ENCODE data around the gene SBF2. TPM values are rescaled to one million over a fixed set of nuclear protein-coding genes. Genes with fewer than 3 reads are reported as not detected.

SBF2 gene
- total and polyA plus RNA-seq, 2 donors, result 8.1 to 10.2 TPM

DNA sequence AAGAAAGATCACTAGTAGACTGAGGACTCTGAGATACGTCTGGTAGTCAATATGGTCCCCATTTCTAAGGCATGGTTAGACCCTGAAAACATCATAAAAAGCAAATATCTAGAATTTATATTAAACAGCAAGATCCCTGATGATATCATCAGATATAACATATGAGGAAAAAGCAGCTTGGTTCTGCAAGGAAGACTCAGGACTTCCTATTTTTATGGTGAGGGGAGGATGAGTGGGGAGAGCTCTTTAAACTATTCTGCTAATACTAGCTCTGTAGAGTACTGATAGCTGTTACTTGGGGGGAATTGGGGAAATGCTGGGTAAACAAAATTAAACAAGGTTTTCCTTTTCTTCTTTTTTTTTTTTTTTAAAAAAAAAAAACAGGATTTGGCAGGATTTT is 394.3 kb downstream of the SBF2 start:
- no peaks in the 10 kb centered on the region for H3K4me1 ChIP-seq (ENCODE audit: control insufficient read depth in 2 of 2, insufficient read depth in 2 of 2, low read length in 2 of 2)
- H3K27me3 ChIP-seq (ENCODE audit: control insufficient read depth in 2 of 2, insufficient read depth in 1 of 2, low read length in 1 of 2), result no peaks in the 10 kb centered on the region
- 96% methylated on average over 1 of the region's 1 CpG for WGBS
- H3K9me3 ChIP-seq (ENCODE audit: control insufficient read depth in 2 of 2, insufficient read depth in 1 of 2, low read length in 1 of 2), result no peaks in the 10 kb centered on the region
- no peaks in the 10 kb centered on the region for H3K36me3 ChIP-seq (ENCODE audit: control insufficient read depth in 2 of 2, insufficient read depth in 2 of 2, low read length in 1 of 2)
- H3K27ac ChIP-seq (ENCODE audit: low read depth in 1 of 2, low read length in 1 of 2), result no peak overlapping the region
- no peak overlapping the region for H3K4me3 ChIP-seq (ENCODE audit: low read length in 2 of 2)
- DNase-seq (ENCODE audit: low read depth in 6 of 9, low spot score in 9 of 9), result no peak

DNA sequence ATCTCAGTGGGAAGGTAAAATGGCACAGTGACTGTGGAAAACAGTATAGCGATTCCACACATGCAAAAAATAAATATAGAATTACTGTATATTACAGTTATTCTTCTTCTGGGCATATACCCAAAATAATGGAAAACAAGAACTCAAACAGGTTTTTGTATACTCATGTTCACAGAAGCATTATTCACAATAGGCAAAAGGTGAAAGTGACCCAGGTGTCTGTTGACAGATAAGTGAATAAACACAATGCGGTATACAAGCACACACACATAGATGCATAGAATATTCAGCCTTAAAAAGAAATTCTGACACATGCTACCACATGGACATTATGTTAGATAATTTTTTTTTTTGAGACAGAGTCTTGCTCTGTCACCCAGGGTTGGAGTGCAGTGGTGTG is 397.1 kb downstream of the SBF2 start:
- 99% methylated on average over 2 of the region's 2 CpGs for WGBS
- DNase-seq (ENCODE audit: low read depth in 6 of 9, low spot score in 9 of 9), result no peak
- Histone ChIP-seq H3K36me3 (ENCODE audit: control insufficient read depth in 2 of 2, insufficient read depth in 2 of 2, low read length in 1 of 2) (no peaks in the 10 kb centered on the region), H3K4me3 (ENCODE audit: low read length in 2 of 2) (no peak overlapping the region), H3K27ac (ENCODE audit: low read depth in 1 of 2, low read length in 1 of 2) (no peak overlapping the region), H3K9me3 (ENCODE audit: control insufficient read depth in 2 of 2, insufficient read depth in 1 of 2, low read length in 1 of 2) (no peaks in the 10 kb centered on the region), H3K27me3 (ENCODE audit: control insufficient read depth in 2 of 2, insufficient read depth in 1 of 2, low read length in 1 of 2) (no peaks in the 10 kb centered on the region), H3K4me1 (ENCODE audit: control insufficient read depth in 2 of 2, insufficient read depth in 2 of 2, low read length in 2 of 2) (no peaks in the 10 kb centered on the region)

DNA sequence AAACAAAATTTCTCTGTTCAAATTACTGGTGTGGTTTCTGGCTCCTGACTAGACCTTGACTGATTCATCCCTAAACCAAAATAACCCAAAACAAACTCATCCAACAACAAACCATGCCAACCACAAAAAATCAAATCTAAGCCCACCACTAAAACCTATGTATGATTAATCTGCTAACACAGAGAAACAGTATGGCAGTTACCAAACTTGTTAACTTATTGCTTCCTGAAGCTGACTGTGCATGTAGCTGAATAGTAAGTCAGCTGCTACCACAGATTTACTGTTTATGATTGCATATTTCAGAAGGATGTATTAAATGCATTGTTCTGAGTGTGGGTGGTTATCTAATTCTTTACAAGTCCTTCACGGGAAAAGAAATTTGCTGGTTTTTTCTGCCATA is 399.0 kb downstream of the SBF2 start:
- no peaks in the 10 kb centered on the region for H3K27me3 ChIP-seq (ENCODE audit: control insufficient read depth in 2 of 2, insufficient read depth in 1 of 2, low read length in 1 of 2)

DNA sequence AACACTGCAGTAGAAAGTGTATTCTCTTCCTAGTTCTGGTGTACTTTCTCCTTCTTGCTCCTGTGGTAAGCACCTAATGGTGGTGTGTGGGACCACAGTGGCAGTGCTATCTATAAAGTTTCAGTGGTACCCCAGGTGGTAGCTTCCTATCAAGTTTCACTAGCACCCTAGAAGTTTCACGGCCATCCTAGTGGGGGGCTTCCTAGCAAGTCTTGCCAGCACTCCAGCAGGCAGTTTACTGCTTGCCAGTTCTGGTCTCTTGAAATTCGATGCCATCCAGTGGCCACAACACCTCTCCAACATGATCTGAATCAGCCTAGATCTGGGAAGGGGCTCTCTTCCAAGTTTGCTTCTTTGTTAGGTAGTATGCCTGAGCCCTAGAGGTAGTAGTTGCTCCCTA is 400.5 kb downstream of the SBF2 start:
- H3K36me3 ChIP-seq (ENCODE audit: control insufficient read depth in 2 of 2, insufficient read depth in 2 of 2, low read length in 1 of 2), result no peaks in the 10 kb centered on the region
- H3K27me3 ChIP-seq (ENCODE audit: control insufficient read depth in 2 of 2, insufficient read depth in 1 of 2, low read length in 1 of 2), result no peaks in the 10 kb centered on the region
- WGBS, result 97% methylated on average over 2 of the region's 2 CpGs
- no peak overlapping the region for H3K4me3 ChIP-seq (ENCODE audit: low read length in 2 of 2)
- no peaks in the 10 kb centered on the region for H3K9me3 ChIP-seq (ENCODE audit: control insufficient read depth in 2 of 2, insufficient read depth in 1 of 2, low read length in 1 of 2)
- H3K4me1 ChIP-seq (ENCODE audit: control insufficient read depth in 2 of 2, insufficient read depth in 2 of 2, low read length in 2 of 2), result no peaks in the 10 kb centered on the region
- H3K27ac ChIP-seq (ENCODE audit: low read depth in 1 of 2, low read length in 1 of 2), result no peak overlapping the region
- DNase-seq (ENCODE audit: low read depth in 6 of 9, low spot score in 9 of 9), result no peak

More for the DNA sequence above, 399.0 kb downstream of the SBF2 start:
- DNase-seq (ENCODE audit: low read depth in 6 of 9, low spot score in 9 of 9), result no peak
- Histone ChIP-seq H3K4me3 (ENCODE audit: low read length in 2 of 2) (no peak overlapping the region), H3K27ac (ENCODE audit: low read depth in 1 of 2, low read length in 1 of 2) (no peak overlapping the region), H3K4me1 (ENCODE audit: control insufficient read depth in 2 of 2, insufficient read depth in 2 of 2, low read length in 2 of 2) (no peaks in the 10 kb centered on the region), H3K9me3 (ENCODE audit: control insufficient read depth in 2 of 2, insufficient read depth in 1 of 2, low read length in 1 of 2) (no peaks in the 10 kb centered on the region), H3K36me3 (ENCODE audit: control insufficient read depth in 2 of 2, insufficient read depth in 2 of 2, low read length in 1 of 2) (no peaks in the 10 kb centered on the region)
- 99% methylated on average over 1 of the region's 1 CpG for WGBS

DNA sequence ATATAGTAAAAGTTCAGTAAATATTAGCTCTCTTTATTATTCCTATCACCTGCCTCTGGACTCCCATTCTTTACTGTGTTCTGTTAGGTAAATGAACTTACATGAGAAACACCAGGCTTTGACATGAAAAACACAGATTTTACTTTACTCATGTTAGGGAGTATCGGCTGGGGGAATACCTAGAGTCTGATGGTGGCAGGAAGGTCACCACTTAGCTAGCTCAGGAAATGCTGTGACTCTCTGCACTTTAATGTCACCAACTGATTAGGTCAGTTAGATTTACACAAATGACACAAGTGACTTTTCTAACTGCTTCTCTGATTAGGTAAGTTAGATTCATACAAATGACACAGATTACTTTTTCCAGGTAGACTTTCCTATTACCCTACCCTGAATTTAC is 405.1 kb downstream of the SBF2 start:
- Histone ChIP-seq H3K36me3 (ENCODE audit: control insufficient read depth in 2 of 2, insufficient read depth in 2 of 2, low read length in 1 of 2) (no peaks in the 10 kb centered on the region), H3K9me3 (ENCODE audit: control insufficient read depth in 2 of 2, insufficient read depth in 1 of 2, low read length in 1 of 2) (no peaks in the 10 kb centered on the region), H3K27me3 (ENCODE audit: control insufficient read depth in 2 of 2, insufficient read depth in 1 of 2, low read length in 1 of 2) (no peaks in the 10 kb centered on the region), H3K4me1 (ENCODE audit: control insufficient read depth in 2 of 2, insufficient read depth in 2 of 2, low read length in 2 of 2) (no peaks in the 10 kb centered on the region), H3K4me3 (ENCODE audit: low read length in 2 of 2) (no peak overlapping the region), H3K27ac (ENCODE audit: low read depth in 1 of 2, low read length in 1 of 2) (no peak overlapping the region)
- no peak for DNase-seq (ENCODE audit: low read depth in 6 of 9, low spot score in 9 of 9)
- 93% methylated on average over 1 of the region's 1 CpG for WGBS

DNA sequence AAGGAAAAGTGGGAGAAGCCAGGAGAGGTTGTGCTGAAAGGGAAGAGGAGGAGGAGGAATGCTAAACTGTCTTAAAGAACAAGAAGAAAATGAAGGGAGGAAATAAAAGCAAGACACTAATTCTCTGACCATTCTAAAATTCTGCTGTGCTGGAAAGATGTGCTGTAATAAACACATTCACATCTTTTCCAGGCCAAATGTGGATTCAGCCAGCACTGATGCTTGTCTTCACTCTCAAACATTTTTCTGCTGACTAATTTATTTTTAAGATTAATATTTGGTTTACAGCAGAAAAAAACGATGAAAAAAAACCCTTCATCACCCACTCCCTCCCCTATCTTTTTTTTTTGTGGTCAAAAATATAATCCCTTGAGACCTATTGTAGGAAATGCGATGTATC is 406.5 kb downstream of the SBF2 start:
- Histone ChIP-seq H3K4me3 (ENCODE audit: low read length in 2 of 2) (no peak overlapping the region), H3K27ac (ENCODE audit: low read depth in 1 of 2, low read length in 1 of 2) (no peak overlapping the region), H3K36me3 (ENCODE audit: control insufficient read depth in 2 of 2, insufficient read depth in 2 of 2, low read length in 1 of 2) (no peaks in the 10 kb centered on the region), H3K27me3 (ENCODE audit: control insufficient read depth in 2 of 2, insufficient read depth in 1 of 2, low read length in 1 of 2) (no peaks in the 10 kb centered on the region), H3K9me3 (ENCODE audit: control insufficient read depth in 2 of 2, insufficient read depth in 1 of 2, low read length in 1 of 2) (no peaks in the 10 kb centered on the region), H3K4me1 (ENCODE audit: control insufficient read depth in 2 of 2, insufficient read depth in 2 of 2, low read length in 2 of 2) (no peaks in the 10 kb centered on the region)
- DNase-seq (ENCODE audit: low read depth in 6 of 9, low spot score in 9 of 9), result no peak
- 92% methylated on average over 2 of the region's 2 CpGs for WGBS

DNA sequence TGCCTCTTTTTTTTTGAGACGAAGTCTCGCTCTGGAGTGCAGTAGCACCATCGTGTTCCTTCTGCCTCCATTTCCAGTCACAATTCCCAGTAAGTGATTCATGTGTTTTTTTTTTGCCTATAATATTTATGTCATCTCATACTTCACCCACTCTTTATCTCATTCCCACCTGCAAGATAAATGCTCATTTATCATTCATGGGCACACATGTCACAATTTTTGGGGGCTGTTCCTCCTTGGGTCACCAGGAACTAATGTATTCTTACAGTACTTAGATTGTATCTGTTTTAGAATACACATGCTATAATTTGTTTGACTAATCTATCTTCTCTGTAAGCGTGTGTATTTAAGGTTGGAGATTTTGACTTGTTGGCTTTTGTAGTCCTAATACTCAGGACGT is 407.4 kb downstream of the SBF2 start:
- H3K36me3 ChIP-seq (ENCODE audit: control insufficient read depth in 2 of 2, insufficient read depth in 2 of 2, low read length in 1 of 2), result no peaks in the 10 kb centered on the region
- H3K27ac ChIP-seq (ENCODE audit: low read depth in 1 of 2, low read length in 1 of 2), result no peak overlapping the region
- 96% methylated on average over 5 of the region's 5 CpGs for WGBS
- no peaks in the 10 kb centered on the region for H3K9me3 ChIP-seq (ENCODE audit: control insufficient read depth in 2 of 2, insufficient read depth in 1 of 2, low read length in 1 of 2)
- no peaks in the 10 kb centered on the region for H3K4me1 ChIP-seq (ENCODE audit: control insufficient read depth in 2 of 2, insufficient read depth in 2 of 2, low read length in 2 of 2)
- no peak for DNase-seq (ENCODE audit: low read depth in 6 of 9, low spot score in 9 of 9)
- no peak overlapping the region for H3K4me3 ChIP-seq (ENCODE audit: low read length in 2 of 2)
- H3K27me3 ChIP-seq (ENCODE audit: control insufficient read depth in 2 of 2, insufficient read depth in 1 of 2, low read length in 1 of 2), result no peaks in the 10 kb centered on the region

DNA sequence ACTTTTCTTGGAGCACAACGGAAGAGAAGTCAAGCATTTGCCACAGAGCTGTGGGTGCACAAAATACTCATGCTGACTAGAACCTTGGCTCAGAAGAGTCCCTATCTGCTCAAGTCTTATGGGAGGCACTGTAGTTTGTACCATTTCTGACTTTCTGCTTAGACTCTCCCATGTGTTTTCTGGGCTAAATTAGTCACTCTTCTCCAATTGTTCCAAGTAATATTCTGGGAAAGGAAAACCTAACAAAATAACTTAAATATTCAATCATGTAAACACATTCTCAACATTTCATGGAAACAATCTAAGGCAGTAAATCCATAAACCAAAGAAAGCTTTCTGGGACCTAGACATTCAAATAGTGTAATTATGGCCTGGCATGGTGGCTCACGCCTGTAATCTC is 409.4 kb downstream of the SBF2 start:
- Histone ChIP-seq H3K36me3 (ENCODE audit: control insufficient read depth in 2 of 2, insufficient read depth in 2 of 2, low read length in 1 of 2) (no peaks in the 10 kb centered on the region), H3K4me3 (ENCODE audit: low read length in 2 of 2) (no peak overlapping the region), H3K9me3 (ENCODE audit: control insufficient read depth in 2 of 2, insufficient read depth in 1 of 2, low read length in 1 of 2) (no peaks in the 10 kb centered on the region), H3K27me3 (ENCODE audit: control insufficient read depth in 2 of 2, insufficient read depth in 1 of 2, low read length in 1 of 2) (no peaks in the 10 kb centered on the region), H3K27ac (ENCODE audit: low read depth in 1 of 2, low read length in 1 of 2) (no peak overlapping the region), H3K4me1 (ENCODE audit: control insufficient read depth in 2 of 2, insufficient read depth in 2 of 2, low read length in 2 of 2) (no peaks in the 10 kb centered on the region)
- no peak for DNase-seq (ENCODE audit: low read depth in 6 of 9, low spot score in 9 of 9)
- WGBS, result 96% methylated on average over 2 of the region's 2 CpGs

DNA sequence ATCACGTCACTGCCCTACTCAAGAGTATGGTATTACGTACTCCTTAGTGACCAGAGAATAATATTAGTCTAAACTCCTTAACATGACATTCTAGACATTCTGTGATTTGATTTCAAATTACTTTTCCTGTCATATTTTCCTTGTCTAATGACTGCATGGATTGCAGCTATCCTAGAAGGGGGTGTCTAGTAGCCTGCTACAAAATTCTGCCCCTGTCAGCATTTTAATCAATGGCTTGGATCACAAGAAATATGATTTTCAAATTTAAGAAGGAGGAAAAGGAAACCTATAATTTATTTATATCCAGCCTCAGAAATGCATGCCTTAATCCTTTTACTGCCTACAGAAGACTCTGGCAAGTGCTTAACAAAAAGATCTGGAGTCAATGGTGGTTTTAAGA is 413.4 kb downstream of the SBF2 start:
- Histone ChIP-seq H3K9me3 (ENCODE audit: control insufficient read depth in 2 of 2, insufficient read depth in 1 of 2, low read length in 1 of 2) (no peaks in the 10 kb centered on the region), H3K27ac (ENCODE audit: low read depth in 1 of 2, low read length in 1 of 2) (no peak overlapping the region), H3K36me3 (ENCODE audit: control insufficient read depth in 2 of 2, insufficient read depth in 2 of 2, low read length in 1 of 2) (no peaks in the 10 kb centered on the region), H3K27me3 (ENCODE audit: control insufficient read depth in 2 of 2, insufficient read depth in 1 of 2, low read length in 1 of 2) (no peaks in the 10 kb centered on the region), H3K4me1 (ENCODE audit: control insufficient read depth in 2 of 2, insufficient read depth in 2 of 2, low read length in 2 of 2) (no peaks in the 10 kb centered on the region), H3K4me3 (ENCODE audit: low read length in 2 of 2) (no peak overlapping the region)
- DNase-seq (ENCODE audit: low read depth in 6 of 9, low spot score in 9 of 9), result no peak
- 99% methylated on average over 2 of the region's 2 CpGs for WGBS

DNA sequence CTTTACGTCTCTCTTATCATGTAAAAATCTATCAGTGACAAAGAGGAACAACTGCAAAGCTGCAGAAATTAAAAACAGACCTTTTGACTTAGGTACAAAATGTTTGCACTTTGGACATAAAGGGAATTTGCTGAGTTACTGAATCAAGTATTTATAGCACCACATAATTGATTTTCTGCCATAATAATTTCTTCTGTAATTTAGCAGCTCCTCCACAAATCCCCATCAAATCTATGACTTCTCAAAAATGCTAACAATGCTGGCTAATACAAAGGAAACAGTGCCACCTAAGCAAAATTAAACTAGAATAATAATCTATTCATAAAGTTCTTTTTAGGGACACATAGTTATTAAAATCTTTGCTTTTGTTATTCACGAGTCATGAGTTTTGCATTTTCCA is 415.1 kb downstream of the SBF2 start:
- no peak overlapping the region for H3K4me3 ChIP-seq (ENCODE audit: low read length in 2 of 2)
- no peaks in the 10 kb centered on the region for H3K9me3 ChIP-seq (ENCODE audit: control insufficient read depth in 2 of 2, insufficient read depth in 1 of 2, low read length in 1 of 2)
- WGBS, result 95% methylated on average over 2 of the region's 2 CpGs
- no peak overlapping the region for H3K27ac ChIP-seq (ENCODE audit: low read depth in 1 of 2, low read length in 1 of 2)
- H3K27me3 ChIP-seq (ENCODE audit: control insufficient read depth in 2 of 2, insufficient read depth in 1 of 2, low read length in 1 of 2), result no peaks in the 10 kb centered on the region
- no peak for DNase-seq (ENCODE audit: low read depth in 6 of 9, low spot score in 9 of 9)
- H3K36me3 ChIP-seq (ENCODE audit: control insufficient read depth in 2 of 2, insufficient read depth in 2 of 2, low read length in 1 of 2), result no peaks in the 10 kb centered on the region
- H3K4me1 ChIP-seq (ENCODE audit: control insufficient read depth in 2 of 2, insufficient read depth in 2 of 2, low read length in 2 of 2), result no peaks in the 10 kb centered on the region

Data from thymus (tissue), 11 donors.